Left cardiac atrium (tissue), 4 donors: ENCODE data around the gene ARMC9. TPM values are rescaled to one million over a fixed set of nuclear protein-coding genes. Genes with fewer than 3 reads are reported as not detected.
"Not testable (repeated sequence)": the region's sequence is repeated elsewhere in the genome, so short reads cannot be mapped to it uniquely, and the experiment has no call there.

Experiments used
- ATAC-seq, 2 donors: fragments of 200-7000 bp; cut with Tn5 transposase; one replicate each; pipeline ENCODE4 v1.9.1; 2020; ENCODE audit warnings: mild to moderate bottlenecking in 2 of 2, moderate library complexity in 2 of 2
- DNase-seq: peaks from one replicate; pipeline ENCODE4 v3.0.0-alpha.2; 2020
- intact Hi-C, 2 donors: fragments of 100-400 bp; cut with DNase I; formaldehyde crosslinking; loops; one replicate each; pipeline versions ENCODE4 v1.14.1 to v1.15.1; 2022 to 2023
- total RNA-seq, 2 donors: library from RNA; stranded (reverse); fragmentation: NEBNext Ultra II Directional; extraction: Animal tissue kit (Norgen Biotek cat#: 25700); gene quantifications; one replicate each; pipeline ENCODE4 v1.2.1, GENCODE V29; 2021
- donor health status: DM: no; HTN: yes; CAD: no.
- donor health status: DM: no; HTN: yes; CAD: no; lungs with severe emphysema.
- donor health status: DM: yes; HTN: yes; CAD: no.
- donor health status: Dilated cardiomyopathy.

Gene ARMC9
- total RNA-seq, 2 donors from 2014 or later, result 3.0 to 5.9 TPM

- DNase-seq, result no peak
- no peak for ATAC-seq
- intact Hi-C loops, result no loop called here
Measured at GRCh38 chr2:231364061-231364460, 165.6 kb downstream of the ARMC9 start.

GRCh38 chr2:231364961-231365810, 166.8 kb downstream of the ARMC9 start:
- intact Hi-C loops, result no loop called here
- ATAC-seq, result peak; percentile 33 to 58
- no peak for DNase-seq

GRCh38 chr2:231367178-231367577, 168.7 kb downstream of the ARMC9 start:
- DNase-seq, result no peak

GRCh38 chr2:231369580-231370428, 171.4 kb downstream of the ARMC9 start:
- DNase-seq (no peak), ATAC-seq (peak; percentile 51 to 75)

More at GRCh38 chr2:231367178-231367577, 168.7 kb downstream of the ARMC9 start:
- no peak for ATAC-seq
- intact Hi-C loops, result no loop called here

GRCh38 chr2:231370429-231370748, 172.0 kb downstream of the ARMC9 start:
- no peak for ATAC-seq
- intact Hi-C loops, result no loop called here

More at GRCh38 chr2:231369580-231370428, 171.4 kb downstream of the ARMC9 start:
- intact Hi-C loops, result no loop called here

GRCh38 chr2:231370749-231371429, 172.5 kb downstream of the ARMC9 start:
- DNase-seq, result no peak
- intact Hi-C loops, result no loop called here
- peak in 1 of 2 donors; percentile 60 for ATAC-seq

More at GRCh38 chr2:231370429-231370748, 172.0 kb downstream of the ARMC9 start:
- DNase-seq, result no peak

GRCh38 chr2:231371430-231372054, 173.1 kb downstream of the ARMC9 start:
- intact Hi-C loops, result no loop called here
- DNase-seq, result no peak
- peak in 1 of 2 donors; percentile 31 for ATAC-seq

- DNase-seq, result no peak
- intact Hi-C loops, result no loop called here
- no peak for ATAC-seq
Measured at GRCh38 chr2:231372326-231372725, 173.9 kb downstream of the ARMC9 start.

GRCh38 chr2:231373184-231373583, 174.8 kb downstream of the ARMC9 start:
- peak in 1 of 2 donors; percentile 75 for ATAC-seq
- intact Hi-C loops, result no loop called here
- no peak for DNase-seq

GRCh38 chr2:231373786-231374349, 175.4 kb downstream of the ARMC9 start:
- DNase-seq, result no peak
- intact Hi-C loops, result no loop called here
- peak in 1 of 2 donors; percentile 84 for ATAC-seq

GRCh38 chr2:231374771-231375170, 176.3 kb downstream of the ARMC9 start:
- DNase-seq (no peak), ATAC-seq (no peak)
- intact Hi-C loops, result no loop called here

GRCh38 chr2:231375994-231376615, 177.7 kb downstream of the ARMC9 start:
- intact Hi-C loops, DNase-seq, ATAC-seq: not testable (repeated sequence)

GRCh38 chr2:231376857-231377256, 178.4 kb downstream of the ARMC9 start:
- no peak for ATAC-seq
- no peak for DNase-seq
- intact Hi-C loops, result no loop called here

GRCh38 chr2:231378026-231378722, 179.7 kb downstream of the ARMC9 start:
- intact Hi-C loops, result no loop called here

GRCh38 chr2:231379266-231380215, 181.1 kb downstream of the ARMC9 start:
- intact Hi-C loops, result no loop called here
- ATAC-seq, result no peak
- no peak for DNase-seq

More at GRCh38 chr2:231378026-231378722, 179.7 kb downstream of the ARMC9 start:
- DNase-seq, result no peak
- no peak for ATAC-seq

- intact Hi-C loops, result no loop called here
- DNase-seq, result no peak
- no peak for ATAC-seq
Measured at GRCh38 chr2:231380307-231380706, 181.9 kb downstream of the ARMC9 start.
